CD4-positive, alpha-beta T cell treated with Interleukin-15 for 4 hours (primary cell): ENCODE measurements around the gene SAGE1.
"Not testable (repeated sequence)": the region's sequence is repeated elsewhere in the genome, so short reads cannot be mapped to it uniquely, and the experiment has no call there.

Experiments used
- DNase-seq: peaks from one replicate; pipeline ENCODE4 v3.0.0-alpha.2; 2020; ENCODE audit warnings: low spot score

The SAGE1 gene

GRCh38 chrX:135893294-135893817, at the start of gene SAGE1, which contains the start of gene CT45A10:
Gene SAGE1 (plus strand): TSS chrX:135893716. CDS start chrX:135896243, 2,527 bp downstream.
Gene CT45A10 (minus strand): TSS chrX:135893444. CDS start chrX:135885344, 8,100 bp downstream.
- no peak for DNase-seq

GRCh38 chrX:135854438-135854837, 39.1 kb upstream of the SAGE1 start, which contains the start of gene CT45A8:
Gene CT45A8 (minus strand): TSS chrX:135854538. CDS start chrX:135850783, 3,755 bp downstream.
- not testable (repeated sequence) for DNase-seq

DNA sequence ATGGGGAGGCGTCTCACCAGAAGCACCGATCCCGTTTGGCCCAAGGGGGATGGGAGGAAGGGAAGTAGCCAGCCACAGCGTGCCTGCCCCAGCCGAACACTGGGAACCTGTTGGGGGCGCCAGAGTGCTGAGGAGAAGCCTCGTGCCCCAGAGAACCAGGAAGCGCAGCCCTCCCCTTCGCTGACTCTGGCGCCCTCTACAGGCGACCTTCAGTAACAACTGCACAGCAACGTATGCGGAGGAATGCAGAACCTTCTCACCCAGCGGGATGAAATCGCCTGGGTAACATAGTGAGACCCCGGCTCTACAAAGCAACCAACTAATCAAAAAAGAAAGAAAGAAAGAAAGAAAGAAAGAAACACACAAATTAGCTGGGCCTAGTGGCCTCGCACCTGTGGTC, 21.8 kb upstream of the SAGE1 start, which contains the start of gene CT45A9:
Gene CT45A9, minus strand, starts transcription at position 101 of the 400 bp plus-strand sequence. CDS start 3,751 bp downstream, outside the sequence.
- DNase-seq: not testable (repeated sequence)

GRCh38 chrX:135882741-135883140, 10.8 kb upstream of the SAGE1 start:
- not testable (repeated sequence) for DNase-seq

DNA sequence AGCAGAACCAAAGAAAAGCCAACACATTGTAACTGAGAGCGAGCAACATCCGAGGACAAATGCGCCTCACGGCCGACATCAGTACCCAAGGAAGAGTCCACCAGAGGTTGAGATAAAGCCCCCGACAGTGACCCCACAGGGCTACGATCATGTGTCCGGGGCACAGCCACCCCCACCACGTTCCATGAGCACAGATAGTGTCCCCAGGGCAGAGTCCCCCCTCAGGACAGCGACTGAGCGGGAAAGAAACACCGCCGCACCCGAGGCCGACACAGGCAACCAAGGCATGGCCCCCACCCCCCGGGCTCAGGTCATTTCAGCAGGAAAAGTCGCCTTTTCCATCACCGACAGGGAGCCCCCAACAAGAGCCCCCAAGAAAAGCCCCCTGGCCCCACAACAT, 5.3 kb upstream of the SAGE1 start:
- DNase-seq: not testable (repeated sequence)

GRCh38 chrX:135888976-135889375, 4.5 kb upstream of the SAGE1 start:
- DNase-seq: not testable (repeated sequence)

- DNase-seq: no peak
These were observed 3.4 kb upstream of the SAGE1 start for GRCh38 chrX:135890087-135890585.

- DNase-seq: no peak
These were observed 735 bp upstream of the SAGE1 start for GRCh38 chrX:135892781-135893180.

GRCh38 chrX:135910251-135910650, 16.7 kb downstream of the SAGE1 start:
- no peak for DNase-seq

DNA sequence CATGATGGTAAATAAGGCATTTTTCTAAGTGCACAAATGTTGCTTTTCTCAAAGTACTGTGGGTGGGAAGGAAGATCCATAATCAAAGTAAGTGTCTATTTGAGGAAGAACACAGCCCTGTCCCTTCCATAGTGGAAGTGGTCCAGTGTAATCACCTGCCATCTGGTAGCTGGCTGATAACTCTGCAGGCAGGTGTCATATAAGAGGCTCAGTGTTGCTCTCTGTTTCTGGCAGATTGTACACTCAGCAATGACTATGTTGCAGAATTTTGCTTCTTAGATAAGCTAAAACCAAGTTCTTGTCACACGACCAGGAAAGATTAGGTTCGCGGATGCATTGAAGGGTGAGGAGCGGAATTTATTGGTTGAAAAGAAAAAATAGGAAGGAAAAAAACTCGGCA, 20.9 kb downstream of the SAGE1 start:
- DNase-seq: no peak

DNA sequence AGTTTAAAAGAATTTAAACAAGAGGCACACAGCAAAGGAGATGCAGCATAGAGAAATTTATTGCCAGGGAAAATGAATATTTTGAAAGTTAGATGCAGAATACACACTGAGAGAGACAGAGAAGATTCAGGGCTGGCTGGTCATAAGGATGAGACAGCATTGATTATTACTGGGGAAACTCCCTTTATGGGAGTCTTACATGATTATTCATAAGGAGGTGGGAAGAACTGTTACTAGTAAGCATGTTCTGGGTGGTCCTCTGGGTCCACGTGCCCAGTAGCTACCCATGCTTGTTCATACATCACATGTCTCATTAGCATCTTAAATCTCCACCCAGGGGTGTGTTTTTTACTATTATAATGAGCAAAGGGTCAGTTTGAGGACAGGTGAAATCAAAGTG, 27.0 kb downstream of the SAGE1 start:
- DNase-seq: not testable (repeated sequence)

DNA sequence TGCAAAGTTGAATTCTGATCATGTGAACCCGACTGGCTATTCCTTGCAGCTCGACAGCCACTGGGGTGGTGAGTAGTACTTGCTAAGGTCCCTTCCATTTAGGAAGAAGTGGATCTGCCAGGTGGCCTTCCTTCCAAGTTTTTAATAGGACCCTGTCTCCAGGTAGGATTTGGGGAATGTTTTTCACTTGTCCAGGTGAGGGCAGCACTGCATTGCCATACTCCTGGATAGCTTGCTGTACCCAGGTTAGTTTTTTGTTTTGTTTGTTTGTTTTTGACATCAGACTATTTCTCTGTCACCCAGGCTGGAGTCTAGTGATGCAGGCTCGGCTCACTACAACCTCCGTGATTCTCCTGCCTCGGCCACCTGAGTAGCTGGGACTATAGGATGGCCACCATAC, 29.8 kb downstream of the SAGE1 start:
- DNase-seq: no peak

GRCh38 chrX:135927897-135928296, 34.4 kb downstream of the SAGE1 start:
- no peak for DNase-seq

- DNase-seq: peak; percentile 28
These were observed 38.4 kb downstream of the SAGE1 start for GRCh38 chrX:135931644-135932487.

- DNase-seq: no peak
These were observed 51.0 kb downstream of the SAGE1 start for GRCh38 chrX:135944486-135944885.

DNA sequence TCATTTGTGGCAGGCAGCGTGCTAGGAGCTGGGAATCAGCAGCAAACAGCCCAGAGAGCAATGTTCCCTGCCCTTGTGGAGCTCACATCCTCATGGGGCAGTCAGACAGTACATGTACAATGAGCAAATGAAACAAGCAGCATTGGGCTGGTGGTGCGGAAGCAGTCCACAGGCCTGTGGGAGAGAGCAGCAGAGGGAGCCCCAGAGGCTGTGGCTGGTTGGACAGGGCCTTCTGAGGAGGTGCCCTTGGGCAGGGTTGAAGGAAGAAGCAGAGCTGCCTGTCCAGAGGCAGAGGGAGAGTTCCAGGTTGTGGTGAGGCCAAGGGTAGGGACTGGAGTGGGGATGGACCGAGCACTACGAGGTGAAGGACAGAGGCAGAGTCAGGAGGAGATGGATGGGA, 57.8 kb downstream of the SAGE1 start:
- no peak for DNase-seq
